Endodermal cell (in vitro differentiated cells): ENCODE measurements around the gene MLN. TPM values are rescaled to one million over a fixed set of nuclear protein-coding genes. Genes with fewer than 3 reads are reported as not detected.

ENCODE experiments used
- DNase-seq: peaks from one replicate; pipeline ENCODE4 v3.0.0-alpha.2; 2017
- H3K27ac ChIP-seq: 2 replicates; pipeline ENCODE4 v1.5.1; 2013; ENCODE audit warnings: mild to moderate bottlenecking, low read depth, low read length, moderate library complexity
- H3K27me3 ChIP-seq: 2 replicates; pipeline ENCODE4 v1.6.1; 2013; ENCODE audit warnings: mild to moderate bottlenecking, low read length, moderate library complexity; ENCODE audit not compliant: insufficient read depth, control insufficient read depth, poor library complexity, severe bottlenecking
- H3K36me3 ChIP-seq: 2 replicates; pipeline ENCODE4 v1.7.0; 2013; ENCODE audit warnings: mild to moderate bottlenecking, low read length, moderate library complexity; ENCODE audit not compliant: control insufficient read depth, insufficient read depth
- H3K4me1 ChIP-seq: one replicate; pipeline ENCODE4 v1.7.0; 2013; ENCODE audit warnings: low read length; ENCODE audit not compliant: control insufficient read depth, insufficient read depth
- H3K4me3 ChIP-seq: 2 replicates; pipeline ENCODE4 v1.5.1; 2013; ENCODE audit warnings: mild to moderate bottlenecking, low read length, moderate library complexity
- H3K9ac ChIP-seq: 2 replicates; pipeline ENCODE4 v1.6.1; 2013; ENCODE audit warnings: mild to moderate bottlenecking, low read length, moderate library complexity; ENCODE audit not compliant: poor library complexity, severe bottlenecking; ENCODE audit errors: extremely low read depth
- H3K9me3 ChIP-seq: 2 replicates; pipeline ENCODE4 v1.6.1; 2013; ENCODE audit warnings: mild to moderate bottlenecking, low read length, moderate library complexity; ENCODE audit not compliant: control insufficient read depth
- H3K27ac Mint-ChIP-seq: 2 replicates; pipeline ENCODE4 v1.8.0; 2020; ENCODE audit warnings: mixed read lengths
- H3K27me3 Mint-ChIP-seq: 2 replicates; pipeline ENCODE4 v1.8.0; 2021; ENCODE audit warnings: mild to moderate bottlenecking, mixed read lengths; ENCODE audit not compliant: insufficient read depth
- H3K36me3 Mint-ChIP-seq: 2 replicates; pipeline ENCODE4 v1.8.0; 2020; ENCODE audit warnings: low read depth, mixed read lengths
- H3K4me1 Mint-ChIP-seq: 2 replicates; pipeline ENCODE4 v1.8.0; 2020; ENCODE audit warnings: mixed read lengths
- H3K4me3 Mint-ChIP-seq: 2 replicates; pipeline ENCODE4 v1.8.0; 2020; ENCODE audit warnings: mild to moderate bottlenecking, moderate library complexity, mixed read lengths
- H3K9me3 Mint-ChIP-seq: 2 replicates; pipeline ENCODE4 v1.8.0; 2020; ENCODE audit warnings: mild to moderate bottlenecking, mixed read lengths
- CTCF ChIP-seq: fragments of 200-600 bp; sonication (generic); conservative IDR thresholded peaks from 2 replicates; pipeline ENCODE4 v1.5.0; 2021; ENCODE audit warnings: antibody characterized with exemption, mild to moderate bottlenecking
- WGBS, 2 experiments: methylation state at CpG; one replicate each; pipeline versions ENCODE4 v1.1.5 to v1.1.7; 2013; ENCODE audit warnings: missing lambda C conversion rate in 2 of 2, mixed read lengths in 1 of 2; ENCODE audit not compliant: insufficient coverage in 1 of 2, insufficient read length in 1 of 2; 5-methylcytosine and 5-hydroxymethylcytosine counted together
- total RNA-seq, 2 donors: library from RNA; stranded (reverse); fragmentation: NEBNext Ultra II Directional in 1 of 2; extraction: Animal tissue kit (Norgen Biotek cat#: 25700) in 1 of 2; gene quantifications; 2 replicates in 1 of 2; 3 replicates in 1 of 2; pipeline ENCODE4 v1.2.1, GENCODE V29; 2021

Gene MLN
- total RNA-seq, 2 donors from 2014 or later = not detected

- Histone ChIP-seq H3K4me3 (no peak overlapping the region), H3K9me3 (no peaks in the 10 kb centered on the region), H3K36me3 (no peaks in the 10 kb centered on the region), H3K27me3 (no peaks in the 10 kb centered on the region), H3K9ac (no peak overlapping the region), H3K4me1 (no peaks in the 10 kb centered on the region), H3K27ac (no peak overlapping the region)
- peaks cover 14% of the 10 kb centered on the region for H3K4me1 Mint-ChIP-seq
- no peaks in the 10 kb centered on the region for H3K9me3 Mint-ChIP-seq
- H3K4me3 Mint-ChIP-seq = no peak overlapping the region
- no peak for DNase-seq
- H3K36me3 Mint-ChIP-seq = no peaks in the 10 kb centered on the region
- H3K27me3 Mint-ChIP-seq = peaks cover 11% of the 10 kb centered on the region
- WGBS, 2 experiments = 79 to 94% methylated on average over 3 to 19 of the region's 19 CpGs
- no peak for TF ChIP-seq CTCF
- H3K27ac Mint-ChIP-seq = no peak overlapping the region
Observed at GRCh38 chr6:33813990-33814985, 10.5 kb upstream of the MLN start.

- Histone ChIP-seq H3K36me3 (no peaks in the 10 kb centered on the region), H3K27ac (no peak overlapping the region), H3K27me3 (no peaks in the 10 kb centered on the region), H3K9me3 (no peaks in the 10 kb centered on the region), H3K4me3 (no peak overlapping the region), H3K9ac (no peak overlapping the region), H3K4me1 (no peaks in the 10 kb centered on the region)
- 75 to 82% methylated on average over 15 to 16 of the region's 16 CpGs for WGBS, 2 experiments
- Mint-ChIP-seq H3K4me1 (peaks cover 20% of the 10 kb centered on the region), H3K36me3 (no peaks in the 10 kb centered on the region), H3K9me3 (no peaks in the 10 kb centered on the region), H3K4me3 (no peak overlapping the region), H3K27ac (no peak overlapping the region), H3K27me3 (peaks cover 15% of the 10 kb centered on the region)
- DNase-seq = no peak
- no peak for TF ChIP-seq CTCF
Observed at GRCh38 chr6:33813246-33813904, 9.6 kb upstream of the MLN start.

GRCh38 chr6:33812669-33813068 lies 8.9 kb upstream of the MLN start:
- H3K4me1 Mint-ChIP-seq = peaks cover 20% of the 10 kb centered on the region
- H3K4me1 ChIP-seq = no peaks in the 10 kb centered on the region
- no peaks in the 10 kb centered on the region for H3K36me3 Mint-ChIP-seq
- H3K4me3 Mint-ChIP-seq = no peak overlapping the region
- H3K36me3 ChIP-seq = no peaks in the 10 kb centered on the region
- H3K27me3 ChIP-seq = no peaks in the 10 kb centered on the region
- H3K4me3 ChIP-seq = no peak overlapping the region
- peaks cover 15% of the 10 kb centered on the region for H3K27me3 Mint-ChIP-seq
- H3K27ac ChIP-seq = no peak overlapping the region
- peak; percentile 95 for DNase-seq
- H3K9ac ChIP-seq = no peak overlapping the region
- TF ChIP-seq CTCF = peak; percentile 70
- no peaks in the 10 kb centered on the region for H3K9me3 Mint-ChIP-seq
- WGBS, 2 experiments = 6 to 7% methylated on average over 3 to 11 of the region's 11 CpGs
- no peak overlapping the region for H3K27ac Mint-ChIP-seq
- H3K9me3 ChIP-seq = no peaks in the 10 kb centered on the region
